H9 (cell line): ENCODE measurements around the gene CCDC141. TPM values are rescaled to one million over a fixed set of nuclear protein-coding genes. Genes with fewer than 3 reads are reported as not detected.

Experiments used
- DNase-seq: peaks from one replicate; pipeline ENCODE4 v3.0.0-alpha.2; 2017
- H2AFZ ChIP-seq: one replicate; pipeline ENCODE4 v1.6.1; 2013; ENCODE audit warnings: mild to moderate bottlenecking, low read length, control low read depth, moderate library complexity
- H2AK5ac ChIP-seq: 2 replicates; pipeline ENCODE4 v1.6.1; 2013; ENCODE audit warnings: low read length, control low read depth, mixed read lengths; ENCODE audit not compliant: insufficient read length
- H2BK120ac ChIP-seq: one replicate; pipeline ENCODE4 v1.6.1; 2013; ENCODE audit warnings: low read depth, mild to moderate bottlenecking, low read length, control low read depth, inconsistent platforms; ENCODE audit not compliant: poor library complexity, severe bottlenecking
- H2BK12ac ChIP-seq: 2 replicates; pipeline ENCODE4 v1.6.1; 2013; ENCODE audit warnings: low read length, control low read depth, mixed read lengths, low read depth; ENCODE audit not compliant: insufficient read length
- H2BK15ac ChIP-seq: 2 replicates; pipeline ENCODE4 v1.6.1; 2013; ENCODE audit warnings: low read depth, low read length, control low read depth
- H2BK20ac ChIP-seq: one replicate; pipeline ENCODE4 v1.6.1; 2013; ENCODE audit warnings: low read depth, mild to moderate bottlenecking, low read length, control low read depth, inconsistent platforms; ENCODE audit not compliant: poor library complexity, severe bottlenecking
- H2BK5ac ChIP-seq: 2 replicates; pipeline ENCODE4 v1.6.1; 2013; ENCODE audit warnings: low read length, control low read depth, mixed read lengths; ENCODE audit not compliant: insufficient read length
- H3K14ac ChIP-seq: 2 replicates; pipeline ENCODE4 v1.6.1; 2013; ENCODE audit warnings: low read length, control low read depth; ENCODE audit not compliant: insufficient read depth
- H3K18ac ChIP-seq: 2 replicates; pipeline ENCODE4 v1.6.1; 2013; ENCODE audit warnings: low read depth, mild to moderate bottlenecking, mixed read lengths, low read length, control low read depth; ENCODE audit not compliant: insufficient read length
- H3K23ac ChIP-seq: 2 replicates; pipeline ENCODE4 v1.6.1; 2013; ENCODE audit warnings: low read length, control low read depth, mixed read lengths, low read depth; ENCODE audit not compliant: insufficient read length
- H3K23me2 ChIP-seq: 2 replicates; pipeline ENCODE4 v1.6.1; 2013; ENCODE audit warnings: low read depth, mild to moderate bottlenecking, mixed read lengths, low read length, control low read depth; ENCODE audit not compliant: insufficient read length, poor library complexity, severe bottlenecking
- H3K27ac ChIP-seq: 2 replicates; pipeline ENCODE4 v1.5.1; 2013; ENCODE audit warnings: low read length, control low read depth, mixed read lengths, low read depth; ENCODE audit not compliant: insufficient read length
- H3K27me3 ChIP-seq: 2 replicates; pipeline ENCODE4 v1.6.1; 2013; ENCODE audit warnings: low read length, control low read depth, inconsistent platforms; ENCODE audit not compliant: insufficient read depth
- H3K4ac ChIP-seq: 2 replicates; pipeline ENCODE4 v1.6.1; 2013; ENCODE audit warnings: low read depth, mild to moderate bottlenecking, control low read depth, inconsistent platforms, low read length, moderate library complexity
- H3K4me1 ChIP-seq: 2 replicates; pipeline ENCODE4 v1.6.1; 2013; ENCODE audit warnings: low read length, control low read depth, inconsistent platforms; ENCODE audit not compliant: insufficient read depth
- H3K4me2 ChIP-seq: 2 replicates; pipeline ENCODE4 v1.6.1; 2013; ENCODE audit warnings: low read length, control low read depth, mixed read lengths; ENCODE audit not compliant: insufficient read length, insufficient read depth
- H3K56ac ChIP-seq: 2 replicates; pipeline ENCODE4 v1.6.1; 2013; ENCODE audit warnings: low read depth, mild to moderate bottlenecking, mixed read lengths, low read length, control low read depth; ENCODE audit not compliant: insufficient read length
- H3K79me1 ChIP-seq: 2 replicates; pipeline ENCODE4 v1.6.1; 2013; ENCODE audit warnings: low read depth, mild to moderate bottlenecking, moderate library complexity, low read length, control low read depth, inconsistent platforms; ENCODE audit not compliant: insufficient read depth, poor library complexity, severe bottlenecking
- H3K79me2 ChIP-seq: 2 replicates; pipeline ENCODE4 v1.6.1; 2013; ENCODE audit warnings: low read length, control low read depth, inconsistent platforms; ENCODE audit not compliant: insufficient read depth
- H3K9ac ChIP-seq: 2 replicates; pipeline ENCODE4 v1.6.1; 2013; ENCODE audit warnings: low read length, control low read depth, mixed read lengths; ENCODE audit not compliant: insufficient read length; ENCODE audit errors: extremely low read depth
- H3K9me3 ChIP-seq: one replicate; pipeline ENCODE4 v1.6.1; 2013; ENCODE audit warnings: low read depth, low read length, inconsistent platforms; ENCODE audit not compliant: control insufficient read depth
- H3T11ph ChIP-seq: one replicate; pipeline ENCODE4 v1.6.1; 2013; ENCODE audit warnings: mild to moderate bottlenecking, low read length, control low read depth, inconsistent platforms
- H4K20me1 ChIP-seq: one replicate; pipeline ENCODE4 v1.6.1; 2013; ENCODE audit not compliant: control insufficient read depth, insufficient read length, insufficient read depth
- H4K5ac ChIP-seq: 2 replicates; pipeline ENCODE4 v1.6.1; 2013; ENCODE audit warnings: low read depth, mild to moderate bottlenecking, mixed read lengths, low read length, control low read depth; ENCODE audit not compliant: insufficient read length
- H4K8ac ChIP-seq: replicated peaks from 2 replicates; pipeline ENCODE4 v1.6.1; 2013; ENCODE audit warnings: low read length, control low read depth, mixed read lengths, low read depth; ENCODE audit not compliant: insufficient read length
- H4K91ac ChIP-seq: 2 replicates; pipeline ENCODE4 v1.6.1; 2013; ENCODE audit warnings: low read depth, mild to moderate bottlenecking, moderate library complexity, mixed read lengths, low read length, control low read depth; ENCODE audit not compliant: insufficient read length
- H3K27ac Mint-ChIP-seq, 3 experiments: 2 replicates in 2 of 3; 3 replicates in 1 of 3; pipeline ENCODE4 v1.8.0; 2020 to 2021; ENCODE audit warnings: mixed read lengths in 3 of 3, mild to moderate bottlenecking in 1 of 3, moderate library complexity in 1 of 3
- H3K27me3 Mint-ChIP-seq: 2 replicates; pipeline ENCODE4 v1.8.0; 2021; ENCODE audit warnings: low read depth, mild to moderate bottlenecking, moderate library complexity, mixed read lengths
- H3K36me3 Mint-ChIP-seq, 3 experiments: 2 replicates in 2 of 3; 3 replicates in 1 of 3; pipeline ENCODE4 v1.8.0; 2020 to 2021; ENCODE audit warnings: low read depth in 3 of 3, mixed read lengths in 3 of 3; ENCODE audit not compliant: insufficient read depth in 1 of 3
- H3K4me1 Mint-ChIP-seq, 2 experiments: 2 replicates each; pipeline ENCODE4 v1.8.0; 2020; ENCODE audit warnings: mixed read lengths in 2 of 2
- H3K4me3 Mint-ChIP-seq, 2 experiments: 2 replicates in 1 of 2; 3 replicates in 1 of 2; pipeline ENCODE4 v1.8.0; 2020 to 2021; ENCODE audit warnings: mild to moderate bottlenecking in 2 of 2, mixed read lengths in 2 of 2, moderate library complexity in 1 of 2
- H3K9me3 Mint-ChIP-seq, 2 experiments: 2 replicates in 1 of 2; 3 replicates in 1 of 2; pipeline ENCODE4 v1.8.0; 2020; ENCODE audit warnings: mild to moderate bottlenecking in 2 of 2, mixed read lengths in 2 of 2, moderate library complexity in 1 of 2
- WGBS: extraction: QIAGEN DNeasy Blood & Tissue Kit; methylation state at CpG from one replicate; pipeline ENCODE4 v1.1.7; 2013; ENCODE audit warnings: missing lambda C conversion rate, low lambda C conversion rate, mixed read lengths; ENCODE audit not compliant: insufficient read length; ENCODE audit errors: extremely low coverage; 5-methylcytosine and 5-hydroxymethylcytosine counted together
- total RNA-seq: library from RNA; stranded (reverse); gene quantifications from 2 replicates; pipeline ENCODE4 v1.2.1, GENCODE V29; 2021
- TF ChIP-seq, protein P1 (sequence below): fragments of 200-600 bp; sonication (generic); conservative IDR thresholded peaks from 3 replicates; pipeline ENCODE4 v1.8.0; 2021; ENCODE audit warnings: antibody characterized with exemption, mild to moderate bottlenecking

Gene CCDC141
- total RNA-seq, 1 experiment from 2014 or later = 1.0 TPM

DNA sequence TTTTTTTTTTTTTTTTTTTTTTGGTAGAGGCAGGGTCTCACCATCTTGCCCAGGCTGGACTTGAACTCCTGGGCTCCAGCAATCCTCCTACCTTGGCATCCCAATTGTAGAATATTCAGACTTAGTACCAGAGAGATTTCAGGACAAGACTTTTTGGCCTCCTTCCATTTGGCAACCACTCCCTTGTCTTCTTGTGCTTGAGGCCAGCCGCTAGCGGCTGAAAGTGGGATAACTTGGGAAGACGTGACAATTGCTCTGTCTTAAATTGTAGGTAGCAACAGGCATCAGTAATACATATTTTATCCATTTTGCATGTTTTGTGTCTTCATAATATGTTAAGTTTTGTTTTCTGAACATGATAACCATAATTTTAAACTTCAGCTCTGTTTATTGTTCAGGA, 189.4 kb downstream of the CCDC141 start:
- no peaks in the 10 kb centered on the region for H3K79me1 ChIP-seq
- no peak overlapping the region for H2BK120ac ChIP-seq
- H4K8ac ChIP-seq = no peak overlapping the region
- H2BK20ac ChIP-seq = no peak overlapping the region
- no peak overlapping the region for H4K91ac ChIP-seq
- no peak overlapping the region for H3K14ac ChIP-seq
- peaks cover 0 to 2% (median 0%) of the 10 kb centered on the region in 3 experiments; a peak in 3 of 7 replicates for H3K36me3 Mint-ChIP-seq
- H2BK12ac ChIP-seq = no peak overlapping the region
- no peak overlapping the region for H3K56ac ChIP-seq
- no peak overlapping the region for H2BK5ac ChIP-seq
- peaks cover 7% of the 10 kb centered on the region; the same call in 1 of the 2 replicates for H3K4me1 ChIP-seq
- no peak for DNase-seq
- H3K4me3 Mint-ChIP-seq = no peak overlapping the region; a peak in 1 of 5 replicates
- no peaks in the 10 kb centered on the region for H3K79me2 ChIP-seq
- no peak overlapping the region for H3K4me2 ChIP-seq
- no peak overlapping the region for H2AFZ ChIP-seq
- no peaks in the 10 kb centered on the region for H3K27me3 ChIP-seq
- H3K9me3 Mint-ChIP-seq = no peaks in the 10 kb centered on the region
- no peak overlapping the region for H3K27ac ChIP-seq
- no peak overlapping the region for H2AK5ac ChIP-seq
- peaks cover 16 to 19% of the 10 kb centered on the region in 2 experiments for H3K4me1 Mint-ChIP-seq
- no peaks in the 10 kb centered on the region for H3K23me2 ChIP-seq
- WGBS = no CpG with 5 or more reads among the region's 3 CpGs
- TF ChIP-seq, protein P1, sequence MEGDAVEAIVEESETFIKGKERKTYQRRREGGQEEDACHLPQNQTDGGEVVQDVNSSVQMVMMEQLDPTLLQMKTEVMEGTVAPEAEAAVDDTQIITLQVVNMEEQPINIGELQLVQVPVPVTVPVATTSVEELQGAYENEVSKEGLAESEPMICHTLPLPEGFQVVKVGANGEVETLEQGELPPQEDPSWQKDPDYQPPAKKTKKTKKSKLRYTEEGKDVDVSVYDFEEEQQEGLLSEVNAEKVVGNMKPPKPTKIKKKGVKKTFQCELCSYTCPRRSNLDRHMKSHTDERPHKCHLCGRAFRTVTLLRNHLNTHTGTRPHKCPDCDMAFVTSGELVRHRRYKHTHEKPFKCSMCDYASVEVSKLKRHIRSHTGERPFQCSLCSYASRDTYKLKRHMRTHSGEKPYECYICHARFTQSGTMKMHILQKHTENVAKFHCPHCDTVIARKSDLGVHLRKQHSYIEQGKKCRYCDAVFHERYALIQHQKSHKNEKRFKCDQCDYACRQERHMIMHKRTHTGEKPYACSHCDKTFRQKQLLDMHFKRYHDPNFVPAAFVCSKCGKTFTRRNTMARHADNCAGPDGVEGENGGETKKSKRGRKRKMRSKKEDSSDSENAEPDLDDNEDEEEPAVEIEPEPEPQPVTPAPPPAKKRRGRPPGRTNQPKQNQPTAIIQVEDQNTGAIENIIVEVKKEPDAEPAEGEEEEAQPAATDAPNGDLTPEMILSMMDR = no peak
- H3K18ac ChIP-seq = no peak overlapping the region
- H4K20me1 ChIP-seq = no peaks in the 10 kb centered on the region
- no peak overlapping the region for H2BK15ac ChIP-seq
- no peaks in the 10 kb centered on the region for H3K27me3 Mint-ChIP-seq
- no peak overlapping the region for H3K9ac ChIP-seq
- no peaks in the 10 kb centered on the region for H3K9me3 ChIP-seq
- H3K4ac ChIP-seq = no peak overlapping the region
- no peak overlapping the region for H3K23ac ChIP-seq
- H3T11ph ChIP-seq = no peak overlapping the region
- H3K27ac Mint-ChIP-seq = no peak overlapping the region
- H4K5ac ChIP-seq = no peak overlapping the region
